Esophagus squamous epithelium (tissue), 5 donors: Measurements from ENCODE around the gene PIM1. TPM values are rescaled to one million over a fixed set of nuclear protein-coding genes. Genes with fewer than 3 reads are reported as not detected.

Experiments used
- DNase-seq: peaks from one replicate; lab custom pipeline; 2025; lab: John Stamatoyannopoulos, UW
- H3K27ac ChIP-seq, 4 donors: fragments of 200-600 bp; sonication (generic); one replicate each; pipeline ENCODE4 v1.5.1; 2016 to 2019; ENCODE audit warnings: mild to moderate bottlenecking in 1 of 4
- H3K27me3 ChIP-seq, 4 donors: fragments of 200-600 bp; sonication (generic); 1 replicate in 3 of 4; 2 replicates in 1 of 4; pipeline versions ENCODE4 v1.5.1 to v1.6.0; 2017 to 2021; ENCODE audit warnings: antibody characterized with exemption in 1 of 4
- H3K36me3 ChIP-seq, 3 donors: fragments of 200-600 bp; sonication (generic); one replicate each; pipeline ENCODE4 v1.5.1; 2016 to 2019
- H3K4me1 ChIP-seq, 3 donors: fragments of 200-600 bp; sonication (generic); one replicate each; pipeline ENCODE4 v1.5.1; 2017 to 2019
- H3K4me3 ChIP-seq, 4 donors: fragments of 200-600 bp; sonication (generic); 1 replicate in 3 of 4; 2 replicates in 1 of 4; pipeline ENCODE4 v1.5.1; 2016 to 2019; ENCODE audit warnings: mild to moderate bottlenecking in 2 of 4, moderate library complexity in 1 of 4
- H3K9me3 ChIP-seq, 3 donors: fragments of 200-600 bp; sonication (generic); one replicate each; pipeline ENCODE4 v1.5.1; 2016 to 2019
- CTCF ChIP-seq, 6 experiments: fragments of 450-650 bp in 4 of 6; fragments of 200-600 bp in 2 of 6; sonication (generic) in 2 of 6; IDR thresholded peaks; one replicate each; pipeline ENCODE4 v1.5.1; 2016 to 2019; ENCODE audit warnings: antibody characterized with exemption in 6 of 6, mild to moderate bottlenecking in 4 of 6, moderate library complexity in 4 of 6
- POLR2A ChIP-seq, 4 donors: fragments of 450-650 bp; IDR thresholded peaks; one replicate each; pipeline ENCODE4 v1.6.1; 2017; ENCODE audit warnings: antibody characterized with exemption in 4 of 4, mild to moderate bottlenecking in 4 of 4, moderate library complexity in 3 of 4
- WGBS, 2 donors: methylation state at CpG; one replicate each; pipeline ENCODE4 v1.1.5; 2018; 5-methylcytosine and 5-hydroxymethylcytosine counted together
- intact Hi-C: fragments of 100-400 bp; cut with DNase I; formaldehyde crosslinking; loops from one replicate; pipeline ENCODE4 v1.15.0; 2022
- total RNA-seq, 4 donors: library from RNA; depleted of rRNA; stranded (reverse); fragments of >200 nt; gene quantifications; one replicate each; pipeline ENCODE4 v1.1.0, GENCODE V29; 2016
- donor health status: DM: yes; HTN: yes; CAD: no.

The PIM1 gene
- total RNA-seq, 4 donors from 2014 or later = 57.3 to 206 (median 96.6) TPM

GRCh38 chr6:37143585-37143984, 26.4 kb upstream of the PIM1 start:
- intact Hi-C loops = no loop called here
- Histone ChIP-seq H3K4me3 (no peak overlapping the region), H3K4me1 (peaks cover 0 to 23% (median 3%) of the 10 kb centered on the region in 3 donors), H3K27ac (peak overlapping the region in 2 of 4 donors; percentile 58 to 80), H3K9me3 (no peaks in the 10 kb centered on the region), H3K27me3 (no peaks in the 10 kb centered on the region), H3K36me3 (no peaks in the 10 kb centered on the region)
- no peak for DNase-seq
- TF ChIP-seq CTCF (IDR thresholded peaks at IDR 0.05) = no peak
- 80 to 87% methylated on average over 2 of the region's 2 CpGs for WGBS, 2 donors

- Histone ChIP-seq H3K4me3 (no peak overlapping the region), H3K36me3 (no peaks in the 10 kb centered on the region), H3K27ac (peak overlapping the region in 3 of 4 donors; percentile 36 to 80 (median 64)), H3K4me1 (peaks cover 0 to 23% (median 3%) of the 10 kb centered on the region in 3 donors), H3K27me3 (no peaks in the 10 kb centered on the region), H3K9me3 (no peaks in the 10 kb centered on the region)
- 95 to 98% methylated on average over 6 to 10 of the region's 10 CpGs for WGBS, 2 donors
- intact Hi-C loops = no loop called here
- no peak for DNase-seq
- TF ChIP-seq CTCF (IDR thresholded peaks at IDR 0.05) = no peak
- no peak for TF ChIP-seq POLR2A (IDR thresholded peaks at IDR 0.05)
Measured at GRCh38 chr6:37145443-37145842, 24.5 kb upstream of the PIM1 start.

GRCh38 chr6:37146735-37147157, 23.2 kb upstream of the PIM1 start:
- intact Hi-C loops = no loop called here
- DNase-seq = no peak
- 89 to 98% methylated on average over 7 of the region's 7 CpGs for WGBS, 2 donors
- H3K36me3 ChIP-seq = no peaks in the 10 kb centered on the region
- H3K9me3 ChIP-seq = no peaks in the 10 kb centered on the region
- TF ChIP-seq CTCF (IDR thresholded peaks at IDR 0.05) = no peak
- no peak for TF ChIP-seq POLR2A (IDR thresholded peaks at IDR 0.05)
- H3K27ac ChIP-seq = no peak overlapping the region
- peaks cover 0 to 14% (median 3%) of the 10 kb centered on the region in 3 donors for H3K4me1 ChIP-seq
- H3K27me3 ChIP-seq = no peaks in the 10 kb centered on the region
- no peak overlapping the region for H3K4me3 ChIP-seq

GRCh38 chr6:37149745-37150144, 20.2 kb upstream of the PIM1 start:
- Histone ChIP-seq H3K36me3 (no peaks in the 10 kb centered on the region), H3K9me3 (no peaks in the 10 kb centered on the region), H3K4me3 (no peak overlapping the region), H3K4me1 (peaks cover 0 to 2% (median 0%) of the 10 kb centered on the region in 3 donors), H3K27ac (no peak overlapping the region), H3K27me3 (no peaks in the 10 kb centered on the region)
- no peak for TF ChIP-seq POLR2A (IDR thresholded peaks at IDR 0.05)
- TF ChIP-seq CTCF (IDR thresholded peaks at IDR 0.05) = no peak
- intact Hi-C loops = no loop called here
- no peak for DNase-seq

- 41 to 46% methylated on average over 3 of the region's 3 CpGs for WGBS, 2 donors
- H3K36me3 ChIP-seq = no peaks in the 10 kb centered on the region
- intact Hi-C loops = no loop called here
- H3K4me3 ChIP-seq = no peak overlapping the region
- H3K9me3 ChIP-seq = no peaks in the 10 kb centered on the region
- no peak overlapping the region for H3K27ac ChIP-seq
- no peaks in the 10 kb centered on the region for H3K27me3 ChIP-seq
- H3K4me1 ChIP-seq = peaks cover 0 to 3% (median 0%) of the 10 kb centered on the region in 3 donors
- TF ChIP-seq POLR2A (IDR thresholded peaks at IDR 0.05) (no peak), CTCF (IDR thresholded peaks at IDR 0.05) (no peak)
- no peak for DNase-seq
Measured at GRCh38 chr6:37150314-37150713, 19.6 kb upstream of the PIM1 start.
